Stomach (tissue), 4 donors: ENCODE results near the gene SLC10A4.

Experiments
- POLR2A ChIP-seq, 4 donors: fragments of 450-650 bp; IDR thresholded peaks; one replicate each; pipeline ENCODE4 v1.6.1; 2016; ENCODE audit warnings: antibody characterized with exemption in 4 of 4, control low read depth in 2 of 4, mild to moderate bottlenecking in 1 of 4, moderate library complexity in 1 of 4
- TF ChIP-seq, protein P1 (sequence below), 7 experiments: fragments of 450-650 bp in 4 of 7; fragments of 200-600 bp in 3 of 7; sonication (generic) in 3 of 7; IDR thresholded peaks; one replicate each; pipeline ENCODE4 v1.5.1; 2016 to 2019; ENCODE audit warnings: antibody characterized with exemption in 7 of 7, control low read depth in 2 of 7, mild to moderate bottlenecking in 1 of 7

DNA sequence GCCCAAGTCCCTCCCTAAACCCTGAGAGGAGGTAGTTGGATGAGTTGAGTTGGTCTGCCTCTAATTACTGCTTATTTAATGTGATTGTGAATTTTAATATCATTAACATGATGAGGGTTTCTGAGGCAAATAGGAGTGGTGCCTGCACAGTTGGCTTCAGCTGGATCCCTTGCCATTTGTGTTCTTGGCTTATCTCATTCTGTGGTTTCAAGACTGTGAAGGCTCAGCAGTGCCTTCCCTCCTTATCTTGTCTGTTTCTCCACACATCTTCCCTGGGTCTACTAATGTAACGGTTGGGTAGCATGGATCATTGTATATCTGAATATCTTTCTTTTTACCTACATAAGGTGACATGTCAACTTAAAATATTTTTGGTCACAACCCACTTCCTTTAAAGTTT, 1.6 kb upstream of the SLC10A4 start:
- TF ChIP-seq, protein P1, sequence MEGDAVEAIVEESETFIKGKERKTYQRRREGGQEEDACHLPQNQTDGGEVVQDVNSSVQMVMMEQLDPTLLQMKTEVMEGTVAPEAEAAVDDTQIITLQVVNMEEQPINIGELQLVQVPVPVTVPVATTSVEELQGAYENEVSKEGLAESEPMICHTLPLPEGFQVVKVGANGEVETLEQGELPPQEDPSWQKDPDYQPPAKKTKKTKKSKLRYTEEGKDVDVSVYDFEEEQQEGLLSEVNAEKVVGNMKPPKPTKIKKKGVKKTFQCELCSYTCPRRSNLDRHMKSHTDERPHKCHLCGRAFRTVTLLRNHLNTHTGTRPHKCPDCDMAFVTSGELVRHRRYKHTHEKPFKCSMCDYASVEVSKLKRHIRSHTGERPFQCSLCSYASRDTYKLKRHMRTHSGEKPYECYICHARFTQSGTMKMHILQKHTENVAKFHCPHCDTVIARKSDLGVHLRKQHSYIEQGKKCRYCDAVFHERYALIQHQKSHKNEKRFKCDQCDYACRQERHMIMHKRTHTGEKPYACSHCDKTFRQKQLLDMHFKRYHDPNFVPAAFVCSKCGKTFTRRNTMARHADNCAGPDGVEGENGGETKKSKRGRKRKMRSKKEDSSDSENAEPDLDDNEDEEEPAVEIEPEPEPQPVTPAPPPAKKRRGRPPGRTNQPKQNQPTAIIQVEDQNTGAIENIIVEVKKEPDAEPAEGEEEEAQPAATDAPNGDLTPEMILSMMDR (IDR thresholded peaks at IDR 0.05), result no peak
- no peak for TF ChIP-seq POLR2A (IDR thresholded peaks at IDR 0.05)
